GM06990 (cell line): ENCODE data around the gene THBS2.
"Not testable (repeated sequence)": the region's sequence is repeated elsewhere in the genome, so short reads cannot be mapped to it uniquely, and the experiment has no call there.

Experiments used
- DNase-seq: peaks from one replicate; pipeline ENCODE4 v3.0.0-alpha.2; 2011; ENCODE audit not compliant: insufficient read length; ENCODE audit errors: extremely low read depth
- H3K27me3 ChIP-seq: replicated peaks from 2 replicates; pipeline ENCODE4 v1.6.0; 2011; ENCODE audit warnings: low read length; ENCODE audit not compliant: control insufficient read depth, insufficient read depth
- H3K36me3 ChIP-seq: 2 replicates; pipeline ENCODE4 v1.5.1; 2011; ENCODE audit warnings: low read length; ENCODE audit not compliant: control insufficient read depth, insufficient read depth
- H3K4me3 ChIP-seq: replicated peaks from 2 replicates; pipeline ENCODE4 v1.5.1; 2011; ENCODE audit warnings: low read depth, mild to moderate bottlenecking, control low read depth, low read length
- TF ChIP-seq, protein P1 (sequence below): IDR thresholded peaks from 2 replicates; pipeline ENCODE4 v1.5.1; 2011; ENCODE audit warnings: low read length, control low read depth, mild to moderate bottlenecking, inconsistent platforms; ENCODE audit not compliant: insufficient read depth, poor library complexity, severe bottlenecking

Gene THBS2

DNA sequence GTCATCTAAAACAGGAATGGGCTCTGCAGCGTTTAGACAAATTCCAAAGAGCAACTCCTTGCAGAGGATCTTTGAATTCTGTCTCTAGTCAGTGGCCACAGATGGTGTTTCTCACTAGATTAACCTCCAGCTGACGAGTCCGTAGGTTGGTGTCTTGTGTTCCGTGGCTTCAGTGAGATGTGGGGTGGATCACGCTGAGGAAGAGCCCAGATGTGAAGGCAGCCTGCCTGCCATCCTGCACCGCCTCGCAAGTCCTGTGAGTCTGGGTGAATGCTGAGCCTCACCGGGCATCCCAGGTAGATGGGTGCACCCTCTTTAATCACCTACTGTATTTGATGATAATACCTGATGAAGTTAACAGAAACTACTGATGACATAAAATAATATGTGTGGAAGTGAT, 70.4 kb downstream of the THBS2 start:
- DNase-seq: no peak

DNA sequence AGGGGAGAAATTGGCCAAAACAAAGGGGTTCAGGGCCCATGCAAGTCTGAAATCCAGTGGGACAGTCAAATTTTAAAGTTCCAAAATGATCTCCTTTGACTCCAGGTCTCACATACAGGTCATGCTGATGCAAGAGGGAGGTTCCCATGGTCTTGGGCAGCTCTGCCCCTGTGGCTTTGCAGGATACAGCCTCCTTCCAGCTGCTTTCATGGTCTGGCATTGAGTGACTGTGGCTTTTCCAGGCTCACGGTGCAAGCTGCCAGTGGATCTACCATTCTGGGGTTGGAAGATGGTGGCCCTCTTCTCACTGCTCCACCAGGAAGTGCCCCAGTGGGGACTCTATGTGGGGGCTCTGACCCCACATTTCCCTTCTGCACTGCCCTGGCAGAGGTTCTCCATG, 73.8 kb downstream of the THBS2 start:
- not testable (repeated sequence) for H3K27me3 ChIP-seq, H3K36me3 ChIP-seq, DNase-seq, H3K4me3 ChIP-seq

More for the DNA sequence above, 70.4 kb downstream of the THBS2 start:
- Histone ChIP-seq H3K36me3 (no peaks in the 10 kb centered on the region), H3K27me3 (no peaks in the 10 kb centered on the region), H3K4me3 (no peak overlapping the region)
- TF ChIP-seq, protein P1, sequence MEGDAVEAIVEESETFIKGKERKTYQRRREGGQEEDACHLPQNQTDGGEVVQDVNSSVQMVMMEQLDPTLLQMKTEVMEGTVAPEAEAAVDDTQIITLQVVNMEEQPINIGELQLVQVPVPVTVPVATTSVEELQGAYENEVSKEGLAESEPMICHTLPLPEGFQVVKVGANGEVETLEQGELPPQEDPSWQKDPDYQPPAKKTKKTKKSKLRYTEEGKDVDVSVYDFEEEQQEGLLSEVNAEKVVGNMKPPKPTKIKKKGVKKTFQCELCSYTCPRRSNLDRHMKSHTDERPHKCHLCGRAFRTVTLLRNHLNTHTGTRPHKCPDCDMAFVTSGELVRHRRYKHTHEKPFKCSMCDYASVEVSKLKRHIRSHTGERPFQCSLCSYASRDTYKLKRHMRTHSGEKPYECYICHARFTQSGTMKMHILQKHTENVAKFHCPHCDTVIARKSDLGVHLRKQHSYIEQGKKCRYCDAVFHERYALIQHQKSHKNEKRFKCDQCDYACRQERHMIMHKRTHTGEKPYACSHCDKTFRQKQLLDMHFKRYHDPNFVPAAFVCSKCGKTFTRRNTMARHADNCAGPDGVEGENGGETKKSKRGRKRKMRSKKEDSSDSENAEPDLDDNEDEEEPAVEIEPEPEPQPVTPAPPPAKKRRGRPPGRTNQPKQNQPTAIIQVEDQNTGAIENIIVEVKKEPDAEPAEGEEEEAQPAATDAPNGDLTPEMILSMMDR: no peak

DNA sequence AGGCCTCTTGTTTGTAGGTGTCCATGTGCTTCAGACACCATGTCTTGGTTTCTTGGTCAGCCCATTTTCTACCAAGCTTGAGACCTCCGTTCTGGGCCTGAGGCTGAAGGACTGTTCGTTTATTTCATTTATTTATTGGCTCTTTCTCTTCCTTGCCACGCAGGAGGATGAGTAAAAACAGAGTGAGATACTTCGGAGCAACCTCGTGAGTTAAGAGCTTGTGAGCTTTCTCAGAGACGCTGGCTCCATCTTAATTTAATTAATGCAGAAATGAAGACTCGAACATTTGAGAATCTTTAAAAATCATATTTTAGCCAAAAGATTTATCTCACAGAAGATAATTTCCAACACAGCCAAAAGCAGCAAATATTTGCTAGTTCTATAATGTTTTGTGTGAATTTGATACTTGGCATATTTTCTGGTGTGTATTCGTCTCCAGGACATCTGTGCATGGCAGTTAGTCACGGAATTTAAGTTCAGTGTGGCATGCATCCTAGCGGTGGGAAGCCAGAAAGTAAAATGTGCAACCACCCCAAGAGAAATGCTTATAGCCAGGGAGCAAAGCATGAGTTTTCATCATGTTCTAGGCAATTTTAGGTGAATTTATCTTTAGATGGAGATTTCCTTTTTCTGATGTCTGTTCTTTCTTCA, 76.0 kb downstream of the THBS2 start:
- no peaks in the 10 kb centered on the region for H3K36me3 ChIP-seq
- no peak overlapping the region for H3K4me3 ChIP-seq
- TF ChIP-seq, protein P1: no peak
- DNase-seq: no peak
- no peaks in the 10 kb centered on the region for H3K27me3 ChIP-seq

DNA sequence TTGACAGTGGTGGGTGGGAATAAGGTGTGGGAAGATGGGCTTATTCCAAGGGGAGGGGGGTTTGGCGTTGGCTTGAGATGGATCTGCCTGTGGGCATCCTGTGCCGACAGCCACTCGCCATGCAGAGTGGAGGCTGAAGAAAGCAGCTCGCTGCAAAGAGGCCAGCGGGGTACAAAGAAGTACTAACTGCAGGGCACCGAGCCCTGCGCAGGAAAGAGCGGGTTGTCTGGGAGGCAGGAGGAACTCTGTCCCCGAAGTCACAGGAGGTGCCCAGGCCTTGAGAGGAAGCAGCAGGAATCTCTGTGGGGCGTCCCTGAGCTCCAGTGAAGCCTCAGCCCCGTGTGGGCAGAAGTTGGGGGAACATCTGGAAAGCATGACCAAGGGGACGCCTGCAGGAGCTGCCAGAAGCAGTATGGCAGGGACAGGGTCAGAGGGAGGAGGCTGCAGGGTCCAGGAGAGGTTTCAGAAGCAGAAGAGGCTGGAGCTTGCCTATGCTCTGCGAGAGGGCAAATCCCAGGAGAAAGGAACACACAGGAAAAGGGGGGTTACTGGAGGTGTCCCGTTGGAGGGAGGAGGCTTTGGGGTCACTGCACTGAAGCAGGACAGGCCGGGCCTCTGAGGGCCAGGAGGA, 77.2 kb downstream of the THBS2 start:
- no peak for DNase-seq
- Histone ChIP-seq H3K4me3 (no peak overlapping the region), H3K27me3 (no peaks in the 10 kb centered on the region), H3K36me3 (no peaks in the 10 kb centered on the region)
- TF ChIP-seq, protein P1: no peak

DNA sequence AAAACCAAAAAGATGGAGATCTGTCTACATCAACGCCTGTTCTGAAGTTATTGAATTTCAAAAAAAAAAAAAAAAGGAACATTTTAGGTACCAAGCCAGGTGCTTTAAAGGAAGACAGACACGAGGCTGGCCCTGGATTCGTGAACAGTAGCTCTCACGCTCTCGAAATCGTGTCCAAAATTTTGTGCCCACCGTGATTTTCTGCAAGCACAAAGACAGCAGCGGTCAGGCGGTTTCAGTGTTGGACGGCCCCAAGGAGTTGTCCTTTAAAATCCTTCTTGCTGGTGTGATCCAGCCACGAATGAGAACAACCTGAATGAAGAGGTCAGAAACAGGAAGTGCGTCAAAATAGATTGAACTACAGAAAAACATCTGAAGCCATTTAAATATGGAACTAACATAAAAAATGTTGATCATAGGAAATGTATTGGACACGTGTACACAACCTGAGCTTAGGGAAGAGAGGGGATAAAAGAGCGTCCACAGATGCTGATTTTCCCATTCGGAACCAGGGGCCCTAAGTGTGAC, 78.2 kb downstream of the THBS2 start:
- TF ChIP-seq, protein P1: no peak
- Histone ChIP-seq H3K4me3 (no peak overlapping the region), H3K27me3 (no peaks in the 10 kb centered on the region), H3K36me3 (no peaks in the 10 kb centered on the region)
- DNase-seq: no peak

DNA sequence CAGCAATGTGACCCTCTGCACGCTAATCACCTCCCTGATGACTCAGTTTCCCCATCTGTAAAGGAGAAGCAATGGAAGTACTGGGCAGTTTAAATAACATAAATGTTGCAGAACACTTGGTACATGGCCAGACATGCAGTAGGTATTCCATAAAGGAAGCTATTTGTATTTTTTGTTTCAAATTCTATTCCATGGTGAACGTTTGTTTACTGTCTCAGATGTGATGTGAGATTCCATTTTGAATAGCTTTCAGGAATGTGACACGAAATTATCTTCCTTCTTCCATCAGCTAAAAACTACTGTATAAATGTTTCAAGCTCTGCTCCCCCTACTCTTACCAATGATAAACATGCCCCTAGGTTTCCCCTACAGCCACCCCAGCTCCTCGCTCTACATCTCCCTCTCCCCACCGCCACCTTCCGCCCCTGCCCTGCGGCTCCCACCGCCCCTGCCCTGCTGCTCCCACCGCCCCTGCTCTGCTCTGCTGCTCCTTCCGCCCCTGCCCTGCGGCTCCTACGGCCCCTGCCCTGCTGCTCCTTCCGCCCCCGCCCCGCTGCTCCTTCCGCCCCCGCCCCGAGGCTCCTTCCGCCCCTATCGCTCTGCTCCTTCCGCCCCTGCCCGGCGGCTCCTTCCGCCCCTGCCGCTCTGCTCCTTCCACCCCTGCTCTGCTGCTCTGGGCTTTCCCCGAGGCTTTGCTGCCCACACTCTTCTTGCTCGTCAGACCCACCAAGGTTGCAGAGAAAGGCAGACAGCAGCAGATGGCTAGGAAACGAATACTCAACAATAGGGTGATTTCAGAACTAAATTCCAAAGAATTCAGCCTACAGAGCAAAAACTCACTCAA, 78.9 kb downstream of the THBS2 start:
- TF ChIP-seq, protein P1: no peak
- H3K36me3 ChIP-seq: no peaks in the 10 kb centered on the region

More for the DNA sequence above, 78.9 kb downstream of the THBS2 start:
- DNase-seq: no peak
- Histone ChIP-seq H3K4me3 (no peak overlapping the region), H3K27me3 (no peaks in the 10 kb centered on the region)
